Measurements from ENCODE around the gene C12orf42. TPM values are rescaled to one million over a fixed set of nuclear protein-coding genes. Genes with fewer than 3 reads are reported as not detected.

Gene C12orf42
- polyA plus RNA-seq, 1 experiment: not detected

DNA sequence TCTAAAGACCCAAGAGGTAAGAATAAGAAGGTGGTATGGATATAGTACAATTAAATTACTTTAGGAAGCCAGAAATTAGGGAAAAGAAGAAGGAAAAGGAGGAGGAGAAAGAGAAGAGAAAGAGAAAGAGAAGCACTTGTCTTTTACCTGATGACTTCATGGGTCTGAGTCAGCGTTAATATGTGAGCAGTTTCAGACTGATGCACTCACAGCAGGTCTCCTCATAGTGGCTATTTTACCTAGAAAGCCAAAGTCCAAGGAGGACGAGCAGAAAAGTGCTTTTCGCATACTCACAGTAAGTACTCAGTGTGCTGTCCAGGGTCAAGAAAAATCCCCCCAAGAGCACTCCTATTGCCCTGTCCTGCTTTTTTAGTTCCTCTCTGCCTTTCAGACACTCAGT is 222.1 kb downstream of the C12orf42 start:
- H3K9me3 ChIP-seq (ENCODE audit: control insufficient read depth, insufficient read depth, low read length): peaks cover 4% of the 10 kb centered on the region
- POLR2A ChIA-PET: no interaction called here
- CTCF ChIA-PET: no interaction called here
- TF ChIP-seq, protein P1, sequence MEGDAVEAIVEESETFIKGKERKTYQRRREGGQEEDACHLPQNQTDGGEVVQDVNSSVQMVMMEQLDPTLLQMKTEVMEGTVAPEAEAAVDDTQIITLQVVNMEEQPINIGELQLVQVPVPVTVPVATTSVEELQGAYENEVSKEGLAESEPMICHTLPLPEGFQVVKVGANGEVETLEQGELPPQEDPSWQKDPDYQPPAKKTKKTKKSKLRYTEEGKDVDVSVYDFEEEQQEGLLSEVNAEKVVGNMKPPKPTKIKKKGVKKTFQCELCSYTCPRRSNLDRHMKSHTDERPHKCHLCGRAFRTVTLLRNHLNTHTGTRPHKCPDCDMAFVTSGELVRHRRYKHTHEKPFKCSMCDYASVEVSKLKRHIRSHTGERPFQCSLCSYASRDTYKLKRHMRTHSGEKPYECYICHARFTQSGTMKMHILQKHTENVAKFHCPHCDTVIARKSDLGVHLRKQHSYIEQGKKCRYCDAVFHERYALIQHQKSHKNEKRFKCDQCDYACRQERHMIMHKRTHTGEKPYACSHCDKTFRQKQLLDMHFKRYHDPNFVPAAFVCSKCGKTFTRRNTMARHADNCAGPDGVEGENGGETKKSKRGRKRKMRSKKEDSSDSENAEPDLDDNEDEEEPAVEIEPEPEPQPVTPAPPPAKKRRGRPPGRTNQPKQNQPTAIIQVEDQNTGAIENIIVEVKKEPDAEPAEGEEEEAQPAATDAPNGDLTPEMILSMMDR (IDR thresholded peaks at IDR 0.05; ENCODE audit: low read depth, low read length): no peak
- no peak for DNase-seq (ENCODE audit: low read depth, low spot score)
- no peaks in the 10 kb centered on the region for H3K27me3 ChIP-seq (ENCODE audit: control insufficient read depth, insufficient read depth, low read length)
- no peak overlapping the region for H3K4me3 ChIP-seq (ENCODE audit: low read depth, low read length)
- no peak overlapping the region for H3K27ac ChIP-seq (ENCODE audit: low read depth, low read length)

- ChIA-PET CTCF (no interaction called here), POLR2A (no interaction called here)
- TF ChIP-seq, protein P1 (IDR thresholded peaks at IDR 0.05; ENCODE audit: low read depth, low read length): no peak
- no peak overlapping the region for H3K27ac ChIP-seq (ENCODE audit: low read depth, low read length)
- no peak for DNase-seq (ENCODE audit: low read depth, low spot score)
- H3K27me3 ChIP-seq (ENCODE audit: control insufficient read depth, insufficient read depth, low read length): no peaks in the 10 kb centered on the region
- H3K4me3 ChIP-seq (ENCODE audit: low read depth, low read length): no peak overlapping the region
- peaks cover 4% of the 10 kb centered on the region for H3K9me3 ChIP-seq (ENCODE audit: control insufficient read depth, insufficient read depth, low read length)
These were observed 222.8 kb downstream of the C12orf42 start for GRCh38 chr12:103272949-103273348.

DNA sequence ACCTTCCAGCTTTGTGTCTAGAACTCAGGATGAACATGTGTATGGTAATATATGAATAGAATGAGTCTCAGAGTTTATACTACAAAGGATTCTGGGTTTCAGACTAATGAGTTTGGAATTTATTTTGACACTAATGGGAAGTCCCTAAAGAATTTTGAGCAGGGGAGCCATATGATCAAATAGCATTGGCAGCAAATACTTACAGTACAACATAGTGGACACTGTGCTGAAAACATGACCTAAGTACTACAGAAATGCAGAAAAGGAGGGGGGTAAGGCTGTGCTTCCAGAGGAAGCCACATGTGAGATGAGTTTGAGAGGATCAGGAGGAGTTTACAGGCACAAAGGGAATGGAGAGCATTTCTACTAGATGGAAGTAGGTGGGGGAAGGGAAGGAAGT is 225.8 kb downstream of the C12orf42 start:
- Histone ChIP-seq H3K27ac (ENCODE audit: low read depth, low read length) (no peak overlapping the region), H3K27me3 (ENCODE audit: control insufficient read depth, insufficient read depth, low read length) (no peaks in the 10 kb centered on the region), H3K4me3 (ENCODE audit: low read depth, low read length) (no peak overlapping the region), H3K9me3 (ENCODE audit: control insufficient read depth, insufficient read depth, low read length) (no peaks in the 10 kb centered on the region)
- ChIA-PET CTCF (no interaction called here), POLR2A (no interaction called here)
- DNase-seq (ENCODE audit: low read depth, low spot score): no peak
- TF ChIP-seq, protein P1 (IDR thresholded peaks at IDR 0.05; ENCODE audit: low read depth, low read length): no peak

DNA sequence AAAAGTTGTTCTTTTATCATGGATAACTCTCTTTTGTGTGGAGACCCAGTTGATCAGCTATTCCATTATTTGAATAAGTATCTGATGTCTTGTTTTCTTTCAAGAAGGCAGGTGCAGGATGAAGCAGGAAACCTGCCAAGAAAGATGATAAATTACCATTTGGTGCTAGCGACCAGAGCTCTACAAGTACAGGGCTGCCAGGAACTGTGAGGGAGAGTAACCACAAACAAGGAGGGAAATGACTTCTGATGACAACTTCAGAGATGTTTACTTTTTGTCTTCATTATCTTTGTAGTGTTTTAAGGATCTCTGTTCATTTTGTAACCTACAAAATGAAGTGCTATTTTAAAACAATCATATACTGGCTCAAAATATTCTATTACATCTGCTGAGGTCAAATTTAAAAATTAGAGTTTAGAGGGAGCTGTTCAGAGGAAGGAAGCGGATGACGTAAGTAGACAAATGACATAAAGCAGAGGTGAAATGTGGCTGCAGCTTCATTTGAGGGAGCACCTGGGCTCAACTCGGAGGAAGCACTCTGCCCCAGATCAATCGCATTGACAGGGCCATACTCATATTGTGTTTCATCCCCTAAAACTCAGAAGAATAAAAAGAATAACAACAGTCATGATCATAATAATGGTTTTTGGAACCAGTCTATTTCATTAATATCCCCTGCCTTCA is 226.8 kb downstream of the C12orf42 start:
- ChIA-PET POLR2A (no interaction called here), CTCF (no interaction called here)
- DNase-seq (ENCODE audit: low read depth, low spot score): no peak

DNA sequence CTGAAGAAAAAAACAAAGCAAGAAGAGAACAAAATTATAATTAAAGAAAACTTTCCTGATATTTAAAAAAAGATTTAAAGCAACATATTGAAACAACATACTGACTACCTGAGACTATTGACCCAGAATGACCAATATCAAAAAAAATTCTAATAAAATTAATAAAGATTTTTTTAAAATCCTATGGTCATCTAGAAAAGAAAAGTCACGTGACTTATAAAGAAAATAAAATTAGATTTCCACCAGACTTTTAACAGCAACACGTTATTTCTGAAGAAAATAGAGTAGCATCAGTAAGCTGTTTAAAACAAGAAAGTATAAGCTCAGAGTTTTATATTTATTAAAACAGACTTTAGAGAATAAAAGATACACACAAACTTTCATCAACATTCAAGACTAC is 238.0 kb downstream of the C12orf42 start:
- Histone ChIP-seq H3K9me3 (ENCODE audit: control insufficient read depth, insufficient read depth, low read length) (peaks cover 2% of the 10 kb centered on the region), H3K27ac (ENCODE audit: low read depth, low read length) (no peak overlapping the region), H3K4me3 (ENCODE audit: low read depth, low read length) (no peak overlapping the region), H3K27me3 (ENCODE audit: control insufficient read depth, insufficient read depth, low read length) (no peaks in the 10 kb centered on the region)
- ChIA-PET POLR2A (no interaction called here), CTCF (no interaction called here)
- DNase-seq (ENCODE audit: low read depth, low spot score): no peak
- TF ChIP-seq, protein P1 (IDR thresholded peaks at IDR 0.05; ENCODE audit: low read depth, low read length): no peak

More for the DNA sequence above, 226.8 kb downstream of the C12orf42 start:
- H3K27me3 ChIP-seq (ENCODE audit: control insufficient read depth, insufficient read depth, low read length): no peaks in the 10 kb centered on the region
- H3K4me3 ChIP-seq (ENCODE audit: low read depth, low read length): no peak overlapping the region
- H3K9me3 ChIP-seq (ENCODE audit: control insufficient read depth, insufficient read depth, low read length): no peaks in the 10 kb centered on the region
- no peak overlapping the region for H3K27ac ChIP-seq (ENCODE audit: low read depth, low read length)
- TF ChIP-seq, protein P1 (IDR thresholded peaks at IDR 0.05; ENCODE audit: low read depth, low read length): no peak

Other genes with a start within 250 kb of the C12orf42 start
- gene STAB2, start 91.3 kb upstream of the C12orf42 start, polyA plus RNA-seq (2011; rRNA removed): not detected in 2 replicates